Measurements from ENCODE around the gene NOTCH1. TPM values are rescaled to one million over a fixed set of nuclear protein-coding genes. Genes with fewer than 3 reads are reported as not detected.
A peak's percentile ranks its signal among the peaks of the same experiment; 100 is the strongest.

The NOTCH1 gene
- total and polyA plus RNA-seq, 2 donors (not counting 1 experiment from before 2014, with no cell fraction given) = 3.3 to 10.9 TPM

DNA sequence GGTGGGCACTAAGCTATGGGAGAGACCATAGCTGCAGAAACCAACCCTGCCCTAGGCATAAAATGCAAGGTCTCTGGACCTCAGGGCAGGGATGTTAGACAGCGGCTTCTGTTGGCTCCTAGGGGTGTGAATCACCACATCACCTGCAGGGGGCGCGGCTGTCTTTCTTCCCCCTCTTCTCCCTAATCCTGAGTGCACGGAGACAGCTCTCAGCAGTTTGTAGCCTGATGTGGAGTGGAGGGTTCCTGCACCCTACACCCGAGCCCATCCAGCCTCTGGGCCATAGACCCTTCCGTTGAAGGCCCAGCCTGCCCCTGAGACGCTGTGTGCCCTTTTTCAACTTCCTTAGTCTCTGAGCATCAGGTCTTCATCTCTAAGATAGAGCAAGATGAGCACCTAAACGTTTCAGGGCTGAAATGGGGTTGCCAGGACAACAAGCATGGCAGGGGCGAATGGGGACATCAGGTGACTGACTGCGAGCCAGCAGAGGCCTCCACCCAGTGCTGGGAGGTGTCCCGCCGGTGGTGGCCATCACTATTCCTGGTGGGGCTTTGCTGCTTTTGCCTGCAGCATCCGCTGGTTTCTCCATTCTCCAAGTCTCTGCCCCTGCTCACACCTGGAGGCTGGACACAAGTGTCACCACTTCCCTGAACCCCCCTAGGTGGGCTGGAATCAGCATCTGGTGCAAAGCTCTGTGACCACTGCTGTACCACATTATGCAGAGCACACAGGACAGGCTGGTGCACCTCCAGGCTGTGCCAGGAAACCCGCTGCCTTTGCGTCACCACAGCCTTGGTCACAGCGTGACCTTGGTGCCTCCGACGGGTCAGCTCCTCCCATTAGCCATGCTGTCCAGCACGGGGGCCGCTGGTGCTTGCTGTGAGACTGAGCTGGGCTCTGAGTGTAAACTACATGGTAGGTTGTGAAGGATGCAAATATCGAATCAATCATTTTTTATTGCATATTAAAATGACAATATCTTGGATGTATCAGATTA is 60.5 kb downstream of the NOTCH1 start:
- DNase-seq (ENCODE audit: low read depth in 2 of 2) = peak; percentile 49 to 72
- Histone ChIP-seq H3K4me3 (replicated peaks in 1 of 4; ENCODE audit: control extremely low read depth in 1 of 4, insufficient read depth in 1 of 4, low read depth in 3 of 4, low read length in 4 of 4) (no peak overlapping the region), H3K9me3 (ENCODE audit: control insufficient read depth, insufficient read depth, low read depth, low read length) (no peaks in the 10 kb centered on the region), H3K4me2 (ENCODE audit: extremely low read depth, insufficient read depth, low read length) (no peak overlapping the region), H3K36me3 (ENCODE audit: control insufficient read depth, insufficient read depth, low read length) (no peaks in the 10 kb centered on the region), H3K79me2 (ENCODE audit: control insufficient read depth, insufficient read depth, low read length) (peaks cover 20% of the 10 kb centered on the region), H4K20me1 (ENCODE audit: control insufficient read depth, extremely low read depth, insufficient read depth, low read length) (no peaks in the 10 kb centered on the region), H3K9ac (ENCODE audit: insufficient read depth, low read length) (no peak overlapping the region), H3K4me1 (ENCODE audit: control insufficient read depth, extremely low read depth, insufficient read depth, low read length) (peaks cover 2% of the 10 kb centered on the region), H3K27me3 (ENCODE audit: control insufficient read depth, insufficient read depth, low read length) (no peaks in the 10 kb centered on the region), H2AFZ (ENCODE audit: low read length) (no peak overlapping the region), H3K27ac (ENCODE audit: insufficient read depth, low read length) (no peak overlapping the region)
- no peak for TF ChIP-seq EZH2 (IDR thresholded peaks at IDR 0.05; ENCODE audit: low read length, missing control alignments)
- TF ChIP-seq CTCF (conservative IDR thresholded peaks at IDR 0.05 in 1 of 2, IDR thresholded peaks at IDR 0.05 in 1 of 2; ENCODE audit: low read depth in 1 of 2, low read length in 2 of 2) = peak; percentile 78 to 83

DNA sequence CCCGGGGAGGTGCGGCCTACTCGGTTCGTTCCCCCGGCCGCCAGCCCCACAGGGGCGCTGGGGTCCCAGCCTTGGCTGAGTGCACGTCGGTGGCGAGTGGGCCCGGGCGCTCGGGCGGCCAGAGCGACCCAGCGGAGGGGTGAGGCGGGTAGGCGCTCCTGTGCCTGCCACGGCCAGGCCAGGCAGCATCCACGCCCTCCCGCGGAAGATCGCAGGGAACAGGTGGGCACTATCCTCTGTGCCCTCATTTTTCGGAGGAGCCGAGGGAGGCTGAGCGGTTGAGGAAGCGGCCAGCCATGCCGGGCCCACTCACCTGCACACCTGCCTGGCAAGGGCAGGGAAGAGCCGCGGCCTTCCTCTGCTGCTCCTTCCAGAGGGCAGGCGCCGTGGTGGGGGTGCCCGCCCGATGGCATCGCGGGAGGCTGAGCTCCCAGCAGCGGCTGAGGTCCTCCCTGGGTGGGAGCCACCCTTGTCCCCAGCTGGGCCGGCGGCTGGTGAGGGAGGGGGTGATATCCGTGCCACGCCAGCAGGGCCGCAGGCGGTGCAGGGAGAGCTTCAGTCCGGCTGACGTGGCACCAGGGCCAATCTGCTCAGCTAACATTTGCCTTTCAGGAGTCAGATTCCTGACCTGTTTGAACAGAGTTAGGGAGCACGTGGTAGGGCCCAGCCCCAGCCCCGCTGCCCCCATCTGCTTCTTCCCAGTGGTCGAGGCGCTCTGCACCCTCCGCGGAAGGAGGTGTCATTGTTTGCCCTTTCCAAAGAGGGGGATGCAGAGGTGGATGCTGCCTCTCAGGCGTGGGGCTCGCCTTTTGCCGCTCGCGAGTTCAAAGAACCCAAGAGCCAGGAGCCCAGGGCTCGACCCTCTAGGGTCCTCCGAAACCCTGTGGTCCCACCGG is 61.4 kb downstream of the NOTCH1 start:
- H3K9ac ChIP-seq (ENCODE audit: insufficient read depth, low read length) = peak overlapping the region; percentile 87
- peaks cover 30% of the 10 kb centered on the region for H3K79me2 ChIP-seq (ENCODE audit: control insufficient read depth, insufficient read depth, low read length)
- H3K4me3 ChIP-seq (replicated peaks in 1 of 4; ENCODE audit: control extremely low read depth in 1 of 4, insufficient read depth in 1 of 4, low read depth in 3 of 4, low read length in 4 of 4) = peak overlapping the region; percentile 17 to 73 (median 68)
- peak overlapping the region; percentile 47 for H2AFZ ChIP-seq (ENCODE audit: low read length)
- H3K27ac ChIP-seq (ENCODE audit: insufficient read depth, low read length) = peak overlapping the region; percentile 98
- no peak for TF ChIP-seq EZH2 (IDR thresholded peaks at IDR 0.05; ENCODE audit: low read length, missing control alignments)
- H4K20me1 ChIP-seq (ENCODE audit: control insufficient read depth, extremely low read depth, insufficient read depth, low read length) = no peaks in the 10 kb centered on the region
- H3K4me1 ChIP-seq (ENCODE audit: control insufficient read depth, extremely low read depth, insufficient read depth, low read length) = peaks cover 2% of the 10 kb centered on the region
- H3K27me3 ChIP-seq (ENCODE audit: control insufficient read depth, insufficient read depth, low read length) = no peaks in the 10 kb centered on the region
- peak overlapping the region; percentile 94 for H3K4me2 ChIP-seq (ENCODE audit: extremely low read depth, insufficient read depth, low read length)
- no peaks in the 10 kb centered on the region for H3K36me3 ChIP-seq (ENCODE audit: control insufficient read depth, insufficient read depth, low read length)
- no peaks in the 10 kb centered on the region for H3K9me3 ChIP-seq (ENCODE audit: control insufficient read depth, insufficient read depth, low read depth, low read length)
- no peak for DNase-seq (ENCODE audit: low read depth in 2 of 2)

DNA sequence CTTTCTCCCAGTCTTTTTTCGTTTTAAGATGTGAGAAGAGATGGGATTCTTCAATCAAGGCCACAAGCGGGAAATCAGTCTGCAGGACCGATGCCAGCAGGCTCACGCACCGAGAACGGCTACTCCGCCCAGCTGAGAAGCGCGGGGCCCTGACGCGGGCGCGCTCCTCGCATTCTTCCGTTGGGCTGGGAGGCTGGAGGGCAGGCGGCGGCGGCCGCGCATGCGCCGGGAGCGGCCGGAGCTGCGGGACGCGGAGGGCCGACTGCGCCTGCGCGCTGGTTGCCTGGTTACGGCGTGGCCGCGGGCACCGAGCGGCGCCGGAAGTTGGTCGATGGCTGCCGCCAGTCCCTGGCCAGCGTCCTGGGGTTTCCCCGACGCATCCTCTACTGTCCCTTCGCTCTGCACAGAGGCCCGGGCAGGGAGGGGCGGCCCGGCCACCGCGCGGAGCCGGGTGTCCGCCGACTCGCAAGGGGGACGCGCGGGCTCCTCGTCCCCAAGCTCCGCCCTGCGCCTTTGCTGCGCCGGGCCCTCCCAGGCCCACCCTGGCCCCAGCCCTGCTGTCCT is 62.2 kb downstream of the NOTCH1 start:
- Histone ChIP-seq H3K4me2 (ENCODE audit: extremely low read depth, insufficient read depth, low read length) (peak overlapping the region; percentile 98), H2AFZ (ENCODE audit: low read length) (peak overlapping the region; percentile 91), H3K4me3 (replicated peaks in 1 of 4; ENCODE audit: control extremely low read depth in 1 of 4, insufficient read depth in 1 of 4, low read depth in 3 of 4, low read length in 4 of 4) (peak overlapping the region; percentile 63 to 73 (median 72)), H3K4me1 (ENCODE audit: control insufficient read depth, extremely low read depth, insufficient read depth, low read length) (peaks cover 2% of the 10 kb centered on the region), H3K36me3 (ENCODE audit: control insufficient read depth, insufficient read depth, low read length) (no peaks in the 10 kb centered on the region), H4K20me1 (ENCODE audit: control insufficient read depth, extremely low read depth, insufficient read depth, low read length) (no peaks in the 10 kb centered on the region), H3K27me3 (ENCODE audit: control insufficient read depth, insufficient read depth, low read length) (no peaks in the 10 kb centered on the region), H3K27ac (ENCODE audit: insufficient read depth, low read length) (peak overlapping the region; percentile 98), H3K79me2 (ENCODE audit: control insufficient read depth, insufficient read depth, low read length) (peaks cover 37% of the 10 kb centered on the region), H3K9ac (ENCODE audit: insufficient read depth, low read length) (peak overlapping the region; percentile 87), H3K9me3 (ENCODE audit: control insufficient read depth, insufficient read depth, low read depth, low read length) (no peaks in the 10 kb centered on the region)
- DNase-seq (ENCODE audit: low read depth in 2 of 2) = peak; percentile 67 to 84
- TF ChIP-seq EZH2 (IDR thresholded peaks at IDR 0.05; ENCODE audit: low read length, missing control alignments) (no peak), CTCF (conservative IDR thresholded peaks at IDR 0.05 in 1 of 2, IDR thresholded peaks at IDR 0.05 in 1 of 2; ENCODE audit: low read depth in 1 of 2, low read length in 2 of 2) (no peak)
